Stimulated activated naive CD8-positive, alpha-beta T cell treated with anti-CD3 and anti-CD28 coated beads, Interleukin-15, Interleukin-2, amounts not matched to agents 100 ng/mL and 50 ng/mL, for 24 hours (primary cell): Measurements from ENCODE around the gene ELFN1.
"Not testable (repeated sequence)": the region's sequence is repeated elsewhere in the genome, so short reads cannot be mapped to it uniquely, and the experiment has no call there.

Experiments used
- H3K27ac Mint-ChIP-seq: one replicate; pipeline ENCODE4 v1.8.0; 2021; ENCODE audit warnings: mild to moderate bottlenecking, mixed read lengths
- H3K27me3 Mint-ChIP-seq: one replicate; pipeline ENCODE4 v1.8.0; 2021; ENCODE audit warnings: mixed read lengths
- H3K36me3 Mint-ChIP-seq: one replicate; pipeline ENCODE4 v1.8.0; 2021; ENCODE audit warnings: low read depth, mixed read lengths
- H3K4me1 Mint-ChIP-seq: one replicate; pipeline ENCODE4 v1.8.0; 2021; ENCODE audit warnings: low read depth, mixed read lengths
- H3K4me3 Mint-ChIP-seq: one replicate; pipeline ENCODE4 v1.8.0; 2021; ENCODE audit warnings: mild to moderate bottlenecking, mixed read lengths
- H3K9me3 Mint-ChIP-seq: one replicate; pipeline ENCODE4 v1.8.0; 2021; ENCODE audit warnings: mixed read lengths

The ELFN1 gene

GRCh38 chr7:1710936-1711335 lies 40.9 kb downstream of the ELFN1 start:
- no peaks in the 10 kb centered on the region for H3K27me3 Mint-ChIP-seq
- H3K4me3 Mint-ChIP-seq = no peak overlapping the region
- peaks cover 6% of the 10 kb centered on the region for H3K9me3 Mint-ChIP-seq
- no peaks in the 10 kb centered on the region for H3K36me3 Mint-ChIP-seq
- no peak overlapping the region for H3K27ac Mint-ChIP-seq
- H3K4me1 Mint-ChIP-seq = no peaks in the 10 kb centered on the region

DNA sequence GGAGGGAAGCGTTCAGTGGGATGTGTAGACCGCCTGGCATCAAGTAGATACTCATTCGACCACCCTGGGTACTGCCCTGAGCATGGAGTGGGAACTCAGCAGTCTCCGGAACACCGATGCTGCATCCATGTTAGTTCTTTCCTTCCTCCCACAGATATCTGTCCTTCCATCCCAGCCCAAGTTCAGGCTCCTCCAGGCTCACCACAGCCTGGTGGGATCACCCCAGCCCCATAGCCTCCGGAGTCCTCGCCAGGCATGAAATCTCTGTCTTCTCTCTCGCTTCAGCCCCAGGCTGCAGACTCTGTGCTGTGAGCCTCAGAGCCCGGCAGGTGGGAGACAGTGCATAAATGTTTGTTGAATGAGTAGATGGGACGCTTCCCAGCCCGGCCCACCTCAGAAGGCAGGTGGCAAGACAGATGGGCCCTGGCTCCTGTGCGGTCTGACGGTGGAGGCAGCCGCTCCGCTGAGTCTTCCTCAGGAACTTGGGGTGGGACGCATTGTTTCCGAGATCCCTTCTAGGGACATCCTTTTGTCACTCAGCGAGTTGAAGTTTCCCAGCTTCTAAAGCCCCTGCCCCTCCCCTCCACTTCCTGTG lies 42.9 kb downstream of the ELFN1 start:
- no peaks in the 10 kb centered on the region for H3K27me3 Mint-ChIP-seq
- H3K4me3 Mint-ChIP-seq = no peak overlapping the region

GRCh38 chr7:1713502-1714484 lies 43.7 kb downstream of the ELFN1 start:
- no peaks in the 10 kb centered on the region for H3K36me3 Mint-ChIP-seq
- H3K27me3 Mint-ChIP-seq = no peaks in the 10 kb centered on the region
- H3K27ac Mint-ChIP-seq = no peak overlapping the region
- H3K4me3 Mint-ChIP-seq = no peak overlapping the region
- H3K4me1 Mint-ChIP-seq = no peaks in the 10 kb centered on the region
- H3K9me3 Mint-ChIP-seq = peaks cover 6% of the 10 kb centered on the region

More for the DNA sequence above, 42.9 kb downstream of the ELFN1 start:
- H3K9me3 Mint-ChIP-seq = peaks cover 6% of the 10 kb centered on the region
- H3K27ac Mint-ChIP-seq = no peak overlapping the region
- H3K4me1 Mint-ChIP-seq = no peaks in the 10 kb centered on the region
- no peaks in the 10 kb centered on the region for H3K36me3 Mint-ChIP-seq

GRCh38 chr7:1714583-1715330 lies 44.7 kb downstream of the ELFN1 start:
- no peaks in the 10 kb centered on the region for H3K27me3 Mint-ChIP-seq
- H3K4me3 Mint-ChIP-seq = no peak overlapping the region
- no peaks in the 10 kb centered on the region for H3K36me3 Mint-ChIP-seq
- peaks cover 2% of the 10 kb centered on the region for H3K9me3 Mint-ChIP-seq
- no peaks in the 10 kb centered on the region for H3K4me1 Mint-ChIP-seq
- no peak overlapping the region for H3K27ac Mint-ChIP-seq

GRCh38 chr7:1715331-1715625 lies 45.2 kb downstream of the ELFN1 start:
- no peaks in the 10 kb centered on the region for H3K27me3 Mint-ChIP-seq
- H3K27ac Mint-ChIP-seq = no peak overlapping the region
- H3K9me3 Mint-ChIP-seq = no peaks in the 10 kb centered on the region
- H3K4me1 Mint-ChIP-seq = no peaks in the 10 kb centered on the region
- no peaks in the 10 kb centered on the region for H3K36me3 Mint-ChIP-seq
- no peak overlapping the region for H3K4me3 Mint-ChIP-seq

- no peaks in the 10 kb centered on the region for H3K9me3 Mint-ChIP-seq
- no peaks in the 10 kb centered on the region for H3K4me1 Mint-ChIP-seq
- no peaks in the 10 kb centered on the region for H3K27me3 Mint-ChIP-seq
- H3K4me3 Mint-ChIP-seq = no peak overlapping the region
- H3K36me3 Mint-ChIP-seq = no peaks in the 10 kb centered on the region
- no peak overlapping the region for H3K27ac Mint-ChIP-seq
Measured at GRCh38 chr7:1715671-1716074, 45.6 kb downstream of the ELFN1 start.

GRCh38 chr7:1716263-1717094 lies 46.4 kb downstream of the ELFN1 start:
- no peak overlapping the region for H3K27ac Mint-ChIP-seq
- no peaks in the 10 kb centered on the region for H3K9me3 Mint-ChIP-seq
- no peaks in the 10 kb centered on the region for H3K4me1 Mint-ChIP-seq
- no peaks in the 10 kb centered on the region for H3K27me3 Mint-ChIP-seq
- H3K4me3 Mint-ChIP-seq = no peak overlapping the region
- H3K36me3 Mint-ChIP-seq = no peaks in the 10 kb centered on the region

DNA sequence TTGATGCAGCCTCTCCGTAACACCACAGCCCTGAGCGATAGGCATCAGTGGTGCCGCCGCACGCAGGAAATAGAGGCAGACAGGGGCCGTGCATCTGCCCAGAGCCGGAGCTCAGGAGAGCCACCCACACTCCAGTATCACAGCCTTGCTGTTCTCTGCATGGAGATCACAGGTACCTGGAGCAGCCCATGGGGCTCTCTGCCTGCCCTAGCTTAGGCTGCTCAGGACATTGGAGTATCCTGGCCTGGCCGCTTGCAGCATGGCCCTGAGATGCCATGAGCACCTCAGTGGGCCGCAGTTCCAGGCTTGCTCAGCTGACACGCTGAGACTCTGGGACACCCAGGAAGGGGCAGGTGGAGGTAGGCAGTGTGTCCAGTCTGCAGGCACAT lies 47.0 kb downstream of the ELFN1 start:
- H3K27ac Mint-ChIP-seq = no peak overlapping the region
- no peaks in the 10 kb centered on the region for H3K36me3 Mint-ChIP-seq
- H3K4me1 Mint-ChIP-seq = no peaks in the 10 kb centered on the region
- H3K4me3 Mint-ChIP-seq = no peak overlapping the region
- H3K27me3 Mint-ChIP-seq = no peaks in the 10 kb centered on the region
- no peaks in the 10 kb centered on the region for H3K9me3 Mint-ChIP-seq

GRCh38 chr7:1717903-1718676 lies 48.0 kb downstream of the ELFN1 start:
- H3K4me1 Mint-ChIP-seq = no peaks in the 10 kb centered on the region
- H3K27me3 Mint-ChIP-seq = no peaks in the 10 kb centered on the region
- no peak overlapping the region for H3K4me3 Mint-ChIP-seq
- H3K27ac Mint-ChIP-seq = no peak overlapping the region
- no peaks in the 10 kb centered on the region for H3K36me3 Mint-ChIP-seq
- no peaks in the 10 kb centered on the region for H3K9me3 Mint-ChIP-seq

- H3K4me3 Mint-ChIP-seq, H3K36me3 Mint-ChIP-seq, H3K4me1 Mint-ChIP-seq, H3K27me3 Mint-ChIP-seq, H3K9me3 Mint-ChIP-seq, H3K27ac Mint-ChIP-seq: not testable (repeated sequence)
Measured at GRCh38 chr7:1718850-1719249, 48.8 kb downstream of the ELFN1 start.

DNA sequence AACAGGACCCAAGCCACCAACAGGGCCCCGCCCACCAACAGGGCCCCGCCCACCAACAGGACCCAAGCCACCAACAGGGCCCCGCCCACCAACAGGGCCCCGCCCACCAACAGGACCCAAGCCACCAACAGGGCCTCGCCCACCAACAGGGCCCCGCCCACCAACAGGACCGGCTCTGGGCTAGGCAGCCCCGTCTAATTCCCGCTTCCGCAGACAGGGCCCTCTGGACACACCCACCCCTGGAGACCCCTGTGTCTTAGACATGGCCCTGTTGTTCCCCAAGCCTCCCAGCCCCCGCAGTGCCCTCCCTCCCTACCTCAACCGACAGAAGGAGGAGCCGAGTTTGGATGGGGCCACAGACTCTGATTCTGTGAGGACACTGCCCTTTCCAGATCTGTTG lies 49.2 kb downstream of the ELFN1 start:
- not testable (repeated sequence) for H3K36me3 Mint-ChIP-seq, H3K9me3 Mint-ChIP-seq, H3K4me1 Mint-ChIP-seq, H3K27ac Mint-ChIP-seq, H3K27me3 Mint-ChIP-seq, H3K4me3 Mint-ChIP-seq

DNA sequence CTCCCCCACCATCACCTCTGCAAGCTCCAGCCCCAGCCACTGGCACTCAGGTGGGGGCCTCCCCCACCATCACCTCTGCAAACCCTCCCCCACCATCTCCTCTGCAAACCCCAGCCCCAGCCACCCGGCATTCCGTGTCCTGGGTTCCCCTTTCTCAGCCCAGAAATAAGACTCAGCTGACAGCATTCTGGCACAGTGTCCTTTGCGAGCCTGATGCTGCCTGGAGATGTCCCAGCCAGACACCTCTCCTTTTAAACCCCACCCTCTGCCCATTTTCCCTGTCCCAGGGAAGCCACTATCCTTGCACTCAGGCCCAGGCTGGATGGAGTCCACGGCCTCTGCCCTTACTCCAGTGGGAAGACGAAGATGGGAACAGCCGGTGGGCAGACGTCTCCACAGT lies 49.8 kb downstream of the ELFN1 start:
- H3K4me1 Mint-ChIP-seq = no peaks in the 10 kb centered on the region

DNA sequence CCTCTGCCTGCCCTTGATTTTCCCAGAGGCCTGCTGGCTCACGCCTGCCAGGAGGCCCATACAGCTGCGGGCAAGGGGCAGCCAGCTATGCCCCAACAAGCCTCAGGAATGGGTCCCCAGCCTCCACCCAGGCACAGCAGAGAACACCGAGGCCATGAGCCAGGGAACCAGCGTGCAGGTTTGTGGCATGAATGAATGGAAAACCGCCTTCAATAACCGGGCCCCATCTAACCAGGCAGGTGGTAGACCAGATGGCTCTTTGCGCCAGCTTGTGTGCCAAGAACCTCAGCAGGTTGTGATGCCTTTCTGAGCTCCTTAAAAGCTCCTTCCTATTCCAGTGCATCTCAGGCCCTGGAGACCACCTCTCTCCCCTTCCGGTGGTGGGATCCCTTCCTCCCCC lies 50.2 kb downstream of the ELFN1 start:
- no peaks in the 10 kb centered on the region for H3K9me3 Mint-ChIP-seq
- H3K27me3 Mint-ChIP-seq = no peaks in the 10 kb centered on the region
- H3K4me3 Mint-ChIP-seq = no peak overlapping the region
- no peaks in the 10 kb centered on the region for H3K4me1 Mint-ChIP-seq
- H3K27ac Mint-ChIP-seq = no peak overlapping the region
- no peaks in the 10 kb centered on the region for H3K36me3 Mint-ChIP-seq

More for the DNA sequence above, 49.8 kb downstream of the ELFN1 start:
- Mint-ChIP-seq H3K36me3 (no peaks in the 10 kb centered on the region), H3K9me3 (no peaks in the 10 kb centered on the region), H3K27me3 (no peaks in the 10 kb centered on the region), H3K4me3 (no peak overlapping the region), H3K27ac (no peak overlapping the region)

- Mint-ChIP-seq H3K4me3 (no peak overlapping the region), H3K4me1 (no peaks in the 10 kb centered on the region), H3K9me3 (no peaks in the 10 kb centered on the region), H3K36me3 (no peaks in the 10 kb centered on the region), H3K27ac (no peak overlapping the region), H3K27me3 (peaks cover 5% of the 10 kb centered on the region)
Measured at GRCh38 chr7:1721047-1721690, 51.1 kb downstream of the ELFN1 start.
